SK-N-MC (cell line): ENCODE results near the gene FBRSL1.

Experiments
- EZH2 ChIP-seq: fragments of 200-600 bp; sonication (generic); IDR thresholded peaks from one replicate; pipeline ENCODE4 v1.6.1; 2017; ENCODE audit warnings: antibody characterized with exemption
- FOXP2 ChIP-seq: optimal IDR thresholded peaks from 2 replicates; pipeline ENCODE3; 2011; ENCODE audit warnings: mild to moderate bottlenecking, moderate library complexity; ENCODE audit not compliant: insufficient read depth; ENCODE audit errors: extremely low read length, control extremely low read depth
- POLR2AphosphoS5 ChIP-seq: IDR thresholded peaks from 2 replicates; pipeline ENCODE4 v1.6.1; 2012; ENCODE audit warnings: mild to moderate bottlenecking, low read depth, low read length, borderline replicate concordance

DNA sequence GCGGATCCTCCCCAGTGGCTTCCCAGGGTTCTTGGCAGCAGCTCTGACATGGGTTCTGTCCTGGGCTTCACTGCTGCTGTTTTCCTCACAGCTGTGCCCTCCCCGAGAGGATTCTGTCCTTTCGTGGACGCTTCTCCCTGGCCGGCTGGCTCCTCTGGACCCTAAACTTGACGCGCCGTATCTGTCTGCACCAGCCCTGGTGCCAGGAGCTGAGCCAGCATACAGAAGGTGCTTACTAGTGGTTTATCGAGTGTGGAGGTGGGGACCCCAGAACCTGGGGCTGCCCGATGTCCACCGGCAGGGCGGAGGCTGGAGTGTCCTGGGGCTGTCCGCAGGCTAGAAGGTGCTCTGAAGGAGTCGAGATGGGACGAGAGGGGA, 17.2 kb downstream of the FBRSL1 start:
- TF ChIP-seq POLR2AphosphoS5, result no peak
- no peak for TF ChIP-seq EZH2
- TF ChIP-seq FOXP2, result no peak
